ENCODE measurements around the gene SPRED2.

DNA sequence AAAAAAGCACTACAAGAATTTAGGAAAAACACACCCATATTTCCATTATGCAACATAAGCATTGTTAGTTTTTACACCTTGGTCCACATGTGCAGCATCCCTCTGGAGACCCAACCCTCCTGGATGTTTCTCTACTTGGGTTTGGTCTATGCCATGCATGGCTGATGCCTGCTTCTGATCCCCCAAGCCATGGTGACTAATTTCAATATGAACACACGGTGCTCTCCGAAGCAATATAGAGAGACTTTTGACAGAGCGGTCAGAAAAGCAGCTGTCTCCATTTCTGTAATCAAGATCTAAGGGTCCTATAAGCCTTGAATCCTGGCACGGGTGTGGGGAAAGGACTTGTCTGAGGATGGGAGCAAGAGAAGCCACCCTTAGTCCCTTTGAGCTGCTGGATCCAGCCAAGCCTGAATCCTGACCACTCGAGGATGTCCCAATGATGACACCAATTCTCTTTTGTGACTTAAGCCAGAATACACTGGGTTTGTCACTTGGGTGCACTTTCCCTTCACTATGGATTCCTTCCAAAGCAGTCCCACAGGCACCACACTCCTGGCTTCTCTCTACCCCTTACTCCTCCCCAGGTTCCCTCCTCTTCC lies 113.2 kb downstream of the SPRED2 start:
- TF ChIP-seq, protein P1, sequence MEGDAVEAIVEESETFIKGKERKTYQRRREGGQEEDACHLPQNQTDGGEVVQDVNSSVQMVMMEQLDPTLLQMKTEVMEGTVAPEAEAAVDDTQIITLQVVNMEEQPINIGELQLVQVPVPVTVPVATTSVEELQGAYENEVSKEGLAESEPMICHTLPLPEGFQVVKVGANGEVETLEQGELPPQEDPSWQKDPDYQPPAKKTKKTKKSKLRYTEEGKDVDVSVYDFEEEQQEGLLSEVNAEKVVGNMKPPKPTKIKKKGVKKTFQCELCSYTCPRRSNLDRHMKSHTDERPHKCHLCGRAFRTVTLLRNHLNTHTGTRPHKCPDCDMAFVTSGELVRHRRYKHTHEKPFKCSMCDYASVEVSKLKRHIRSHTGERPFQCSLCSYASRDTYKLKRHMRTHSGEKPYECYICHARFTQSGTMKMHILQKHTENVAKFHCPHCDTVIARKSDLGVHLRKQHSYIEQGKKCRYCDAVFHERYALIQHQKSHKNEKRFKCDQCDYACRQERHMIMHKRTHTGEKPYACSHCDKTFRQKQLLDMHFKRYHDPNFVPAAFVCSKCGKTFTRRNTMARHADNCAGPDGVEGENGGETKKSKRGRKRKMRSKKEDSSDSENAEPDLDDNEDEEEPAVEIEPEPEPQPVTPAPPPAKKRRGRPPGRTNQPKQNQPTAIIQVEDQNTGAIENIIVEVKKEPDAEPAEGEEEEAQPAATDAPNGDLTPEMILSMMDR (IDR thresholded peaks at IDR 0.05; ENCODE audit: control extremely low read depth in 1 of 3, insufficient read depth in 1 of 3, low read depth in 1 of 3, low read length in 3 of 3) = no peak
- TF ChIP-seq ZNF274 (IDR thresholded peaks at IDR 0.05; ENCODE audit: borderline replicate concordance, extremely low read depth, low read length) (no peak), GABPA (IDR thresholded peaks at IDR 0.05; ENCODE audit: borderline replicate concordance, insufficient read depth, low read length) (no peak), EZH2 (IDR thresholded peaks at IDR 0.05; ENCODE audit: low read depth, low read length, severe bottlenecking) (no peak)

All from H1 (cell line).